Thoracic aorta (tissue), 2 donors: Measurements from ENCODE around the gene WNT10A. TPM values are rescaled to one million over a fixed set of nuclear protein-coding genes. Genes with fewer than 3 reads are reported as not detected.

ENCODE experiments used
- ATAC-seq: fragments of 150-250 bp; one replicate; pipeline ENCODE4 v1.8.0; 2017; ENCODE audit warnings: low read depth; ENCODE audit not compliant: insufficient number of reproducible peaks, low FRiP score
- DNase-seq: peaks from one replicate; pipeline ENCODE4 v3.0.0-alpha.2; 2020; ENCODE audit warnings: low spot score
- H3K27ac ChIP-seq, 2 donors: fragments of 200-600 bp; sonication (generic); 1 replicate in 1 of 2; 2 replicates in 1 of 2; pipeline ENCODE4 v1.5.1; 2016; ENCODE audit warnings: mild to moderate bottlenecking in 2 of 2, moderate library complexity in 2 of 2
- H3K27me3 ChIP-seq: fragments of 200-600 bp; sonication (generic); replicated peaks from 2 replicates; pipeline ENCODE4 v1.6.0; 2016; ENCODE audit warnings: mild to moderate bottlenecking; ENCODE audit not compliant: insufficient read depth
- H3K36me3 ChIP-seq: fragments of 200-600 bp; sonication (generic); one replicate; pipeline ENCODE4 v1.5.1; 2016
- H3K4me1 ChIP-seq, 2 donors: fragments of 200-600 bp; sonication (generic); 1 replicate in 1 of 2; 2 replicates in 1 of 2; pipeline versions ENCODE4 v1.5.1 to v1.6.0; 2016; ENCODE audit warnings: low read depth in 2 of 2, mild to moderate bottlenecking in 1 of 2; ENCODE audit not compliant: control insufficient read depth in 1 of 2
- H3K4me3 ChIP-seq: fragments of 200-600 bp; sonication (generic); 2 replicates; pipeline ENCODE4 v1.5.1; 2016; ENCODE audit warnings: mild to moderate bottlenecking
- H3K9me3 ChIP-seq: fragments of 200-600 bp; sonication (generic); 2 replicates; pipeline ENCODE4 v1.5.1; 2016
- total RNA-seq, 2 donors: library from RNA; depleted of rRNA; stranded (reverse); fragments of >200 nt; gene quantifications; one replicate each; pipeline versions ENCODE4 v1.1.0 to v1.2.3, GENCODE V29; 2016
- TF ChIP-seq, protein P1 (sequence below): fragments of 200-600 bp; sonication (generic); IDR thresholded peaks from one replicate; pipeline ENCODE4 v1.5.1; 2019; ENCODE audit warnings: antibody characterized with exemption

WNT10A gene
- total RNA-seq, 2 donors from 2014 or later: 1.6 TPM; not detected in 1

GRCh38 chr2:218910741-218911140 is 30.1 kb downstream of the WNT10A start:
- Histone ChIP-seq H3K9me3 (no peaks in the 10 kb centered on the region), H3K4me3 (no peak overlapping the region), H3K4me1 (peaks cover 0 to 7% of the 10 kb centered on the region in 2 donors), H3K36me3 (no peaks in the 10 kb centered on the region), H3K27ac (no peak overlapping the region), H3K27me3 (no peaks in the 10 kb centered on the region)
- TF ChIP-seq, protein P1, sequence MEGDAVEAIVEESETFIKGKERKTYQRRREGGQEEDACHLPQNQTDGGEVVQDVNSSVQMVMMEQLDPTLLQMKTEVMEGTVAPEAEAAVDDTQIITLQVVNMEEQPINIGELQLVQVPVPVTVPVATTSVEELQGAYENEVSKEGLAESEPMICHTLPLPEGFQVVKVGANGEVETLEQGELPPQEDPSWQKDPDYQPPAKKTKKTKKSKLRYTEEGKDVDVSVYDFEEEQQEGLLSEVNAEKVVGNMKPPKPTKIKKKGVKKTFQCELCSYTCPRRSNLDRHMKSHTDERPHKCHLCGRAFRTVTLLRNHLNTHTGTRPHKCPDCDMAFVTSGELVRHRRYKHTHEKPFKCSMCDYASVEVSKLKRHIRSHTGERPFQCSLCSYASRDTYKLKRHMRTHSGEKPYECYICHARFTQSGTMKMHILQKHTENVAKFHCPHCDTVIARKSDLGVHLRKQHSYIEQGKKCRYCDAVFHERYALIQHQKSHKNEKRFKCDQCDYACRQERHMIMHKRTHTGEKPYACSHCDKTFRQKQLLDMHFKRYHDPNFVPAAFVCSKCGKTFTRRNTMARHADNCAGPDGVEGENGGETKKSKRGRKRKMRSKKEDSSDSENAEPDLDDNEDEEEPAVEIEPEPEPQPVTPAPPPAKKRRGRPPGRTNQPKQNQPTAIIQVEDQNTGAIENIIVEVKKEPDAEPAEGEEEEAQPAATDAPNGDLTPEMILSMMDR: no peak
- DNase-seq (no peak), ATAC-seq (no peak)

DNA sequence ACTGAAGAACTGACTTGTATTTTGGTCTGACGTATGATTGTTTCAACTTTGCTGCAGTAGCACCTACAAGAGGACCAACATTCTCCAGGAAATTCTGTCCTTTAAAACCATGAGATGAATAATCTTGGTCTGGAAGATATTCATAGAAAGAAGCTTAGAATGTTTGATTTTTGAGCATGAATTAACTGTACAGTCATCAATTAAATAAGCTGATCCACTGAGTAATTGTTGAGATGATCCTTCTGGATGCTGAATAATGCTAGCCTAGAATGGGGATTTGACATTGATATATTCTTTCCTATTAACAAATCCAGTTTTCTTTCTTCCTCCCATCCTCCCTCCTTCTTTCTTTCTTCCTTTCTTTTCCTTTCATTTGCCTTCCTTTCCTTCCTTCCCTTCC is 39.9 kb downstream of the WNT10A start:
- no peak for DNase-seq
- TF ChIP-seq, protein P1: no peak
- no peak overlapping the region for H3K27ac ChIP-seq
- H3K27me3 ChIP-seq: no peaks in the 10 kb centered on the region
- H3K9me3 ChIP-seq: no peaks in the 10 kb centered on the region
- no peaks in the 10 kb centered on the region for H3K4me1 ChIP-seq
- H3K4me3 ChIP-seq: no peak overlapping the region
- no peaks in the 10 kb centered on the region for H3K36me3 ChIP-seq
- no peak for ATAC-seq

- no peak for ATAC-seq
- DNase-seq: no peak
- Histone ChIP-seq H3K27ac (no peak overlapping the region), H3K36me3 (no peaks in the 10 kb centered on the region), H3K4me1 (no peaks in the 10 kb centered on the region), H3K27me3 (no peaks in the 10 kb centered on the region), H3K4me3 (no peak overlapping the region), H3K9me3 (no peaks in the 10 kb centered on the region)
- TF ChIP-seq, protein P1: no peak
Observed at GRCh38 chr2:218924757-218925156, 44.1 kb downstream of the WNT10A start.

GRCh38 chr2:218925434-218925833 is 44.8 kb downstream of the WNT10A start:
- no peak for DNase-seq
- ATAC-seq: no peak
- TF ChIP-seq, protein P1: no peak
- no peaks in the 10 kb centered on the region for H3K27me3 ChIP-seq
- no peaks in the 10 kb centered on the region for H3K4me1 ChIP-seq
- H3K9me3 ChIP-seq: no peaks in the 10 kb centered on the region
- H3K4me3 ChIP-seq: no peak overlapping the region
- no peak overlapping the region for H3K27ac ChIP-seq
- H3K36me3 ChIP-seq: no peaks in the 10 kb centered on the region

GRCh38 chr2:218927422-218927821 is 46.8 kb downstream of the WNT10A start:
- Histone ChIP-seq H3K4me3 (no peak overlapping the region), H3K27ac (no peak overlapping the region), H3K27me3 (no peaks in the 10 kb centered on the region), H3K4me1 (no peaks in the 10 kb centered on the region), H3K36me3 (no peaks in the 10 kb centered on the region), H3K9me3 (no peaks in the 10 kb centered on the region)
- TF ChIP-seq, protein P1: no peak
- ATAC-seq: no peak
- DNase-seq: no peak
